Erythroblast (primary cell): Measurements from ENCODE around the gene IRS4.

Experiments
- DNase-seq, 2 experiments: peaks; one replicate each; lab custom pipeline; 2025; lab: John Stamatoyannopoulos, UW
- GATA1 ChIP-seq: IDR thresholded peaks from 2 replicates; pipeline ENCODE4 v1.6.1; 2011; ENCODE audit warnings: low read depth, mild to moderate bottlenecking, control low read depth, low read length, moderate library complexity
- POLR2A ChIP-seq: IDR thresholded peaks from 2 replicates; pipeline ENCODE4 v1.6.1; 2011; ENCODE audit warnings: mild to moderate bottlenecking, low read length

IRS4 gene

GRCh38 chrX:108736509-108737479 lies at the start of gene IRS4:
Gene IRS4, minus strand, starts transcription at chrX:108736563.
- TF ChIP-seq POLR2A: no peak
- no peak for TF ChIP-seq GATA1
- peak; percentile 2 to 5 for DNase-seq

GRCh38 chrX:108772549-108772948 lies 36.2 kb upstream of the IRS4 start:
- TF ChIP-seq GATA1 (no peak), POLR2A (no peak)
- no peak for DNase-seq

GRCh38 chrX:108763559-108763958 lies 27.2 kb upstream of the IRS4 start:
- DNase-seq: no peak
- TF ChIP-seq GATA1 (no peak), POLR2A (no peak)

- no peak for DNase-seq
- TF ChIP-seq POLR2A (no peak), GATA1 (no peak)
These were observed 4.0 kb upstream of the IRS4 start for GRCh38 chrX:108740299-108740774.

- DNase-seq: no peak
- no peak for TF ChIP-seq POLR2A
- no peak for TF ChIP-seq GATA1
These were observed 1.4 kb upstream of the IRS4 start for GRCh38 chrX:108737754-108738153.

GRCh38 chrX:108735679-108736508 lies 469 bp downstream of the IRS4 start:
- no peak for TF ChIP-seq GATA1
- TF ChIP-seq POLR2A: no peak
- DNase-seq: peak; percentile 2 to 5

- DNase-seq: peak; percentile 0 to 16
- no peak for TF ChIP-seq POLR2A
- TF ChIP-seq GATA1: no peak
These were observed 1.2 kb downstream of the IRS4 start for GRCh38 chrX:108735091-108735678.

- TF ChIP-seq POLR2A: no peak
- no peak for TF ChIP-seq GATA1
- DNase-seq: no peak
These were observed 1.9 kb downstream of the IRS4 start for GRCh38 chrX:108734426-108734825.

- DNase-seq: no peak
- TF ChIP-seq GATA1 (no peak), POLR2A (no peak)
These were observed 3.6 kb downstream of the IRS4 start for GRCh38 chrX:108732630-108733321.

- TF ChIP-seq POLR2A (no peak), GATA1 (no peak)
- DNase-seq: no peak
These were observed 5.2 kb downstream of the IRS4 start for GRCh38 chrX:108731153-108731552.

GRCh38 chrX:108726748-108727147 lies 9.6 kb downstream of the IRS4 start:
- no peak for DNase-seq
- no peak for TF ChIP-seq GATA1
- TF ChIP-seq POLR2A: no peak

- TF ChIP-seq GATA1: no peak
- no peak for TF ChIP-seq POLR2A
- no peak for DNase-seq
These were observed 13.8 kb downstream of the IRS4 start for GRCh38 chrX:108722561-108722960.

- no peak for TF ChIP-seq GATA1
- no peak for TF ChIP-seq POLR2A
- no peak for DNase-seq
These were observed 23.5 kb downstream of the IRS4 start for GRCh38 chrX:108712886-108713285.
